ENCODE data around the gene SIRT1. TPM values are rescaled to one million over a fixed set of nuclear protein-coding genes. Genes with fewer than 3 reads are reported as not detected.
A peak's percentile ranks its signal among the peaks of the same experiment; 100 is the strongest.

SIRT1 gene
- total and polyA plus RNA-seq, 2 of the 4 experiments (the other 2 are of a cell fraction), result 9.5 to 12.9 TPM

- peak; percentile 95 for DNase-seq
Observed at GRCh38 chr10:67849331-67850011, 35.0 kb upstream of the SIRT1 start.

More at GRCh38 chr10:67849331-67850011, 35.0 kb upstream of the SIRT1 start:
- H3K56ac ChIP-seq (ENCODE audit: extremely low read depth, insufficient read depth, low read length), result peak overlapping the region; percentile 81
- H3K4ac ChIP-seq (ENCODE audit: low read depth, low read length), result peak overlapping the region; percentile 77
- no peaks in the 10 kb centered on the region for H3K9me3 ChIP-seq (ENCODE audit: control insufficient read depth, insufficient read depth, low read length)
- peak overlapping the region; percentile 97 for H3K14ac ChIP-seq (replicated peaks; ENCODE audit: low read depth, low read length)
- no peaks in the 10 kb centered on the region for H3K36me3 ChIP-seq (ENCODE audit: control insufficient read depth, insufficient read depth, low read length)
- BruUV-seq (replicated peaks), result no TSS peak
- ATAC-seq (ENCODE audit: low read depth), result peak; percentile 98
- H3K4me3 ChIP-seq (ENCODE audit: insufficient read depth, low read depth, low read length), result peak overlapping the region; percentile 61
- no peaks in the 10 kb centered on the region for H3K9me1 ChIP-seq (ENCODE audit: insufficient read depth, low read length)
- dilution Hi-C loops (cut with HindIII; ENCODE audit: low sequenced_read_pairs, unreplicated experiment) (no loop called here), intact Hi-C loops (cut with micrococcal nuclease) (loop anchor here (10.0 kb wide), 2 partner anchors 485 to 1045 kb away; partner anchors contain the start of genes HNRNPH3 and PBLD), in situ Hi-C loops (cut with MboI; ENCODE audit: low sequenced_read_pairs) (loop anchor here (25.0 kb wide), 2 partner anchors 338 to 438 kb away; no protein-coding TSS in a partner anchor)
- no peaks in the 10 kb centered on the region for H3K4me1 ChIP-seq (ENCODE audit: control insufficient read depth, insufficient read depth, low read length)
- no peak overlapping the region for H2BK20ac ChIP-seq (ENCODE audit: low read depth, low read length)
- WGBS, 2 experiments (ENCODE audit: extremely low coverage in 2 of 2, insufficient read length in 1 of 2), result 0% methylated on average over 12 of the region's 36 CpGs; no CpG with 5 or more reads in 1 of the 2 experiments
- no peaks in the 10 kb centered on the region for H4K20me1 ChIP-seq (ENCODE audit: insufficient read depth, low read length)
- peak overlapping the region; percentile 20; the same call in 1 of the 3 replicates for H2BK15ac ChIP-seq (ENCODE audit: low read depth, low read length)
- H2AFZ ChIP-seq (replicated peaks; ENCODE audit: low read length, poor library complexity), result peak overlapping the region; percentile 70
- H2BK120ac ChIP-seq (ENCODE audit: low read depth, low read length), result peak overlapping the region; percentile 61
- H2AK9ac ChIP-seq (replicated peaks; ENCODE audit: low read depth, low read length, poor library complexity), result peak overlapping the region; percentile 93
- H4K5ac ChIP-seq (ENCODE audit: low read depth, low read length), result peak overlapping the region; percentile 77
- H2BK5ac ChIP-seq (ENCODE audit: low read depth, low read length, poor library complexity, severe bottlenecking), result peak overlapping the region; percentile 84
- H3K18ac ChIP-seq (ENCODE audit: low read depth, low read length), result peak overlapping the region; percentile 33
- H4K8ac ChIP-seq (ENCODE audit: low read depth in 2 of 2, low read length in 2 of 2), result peak overlapping the region; percentile 83 to 99
- H3K27ac ChIP-seq (ENCODE audit: insufficient read depth, low read length), result peak overlapping the region; percentile 87
- H2AK5ac ChIP-seq (ENCODE audit: low read depth, low read length), result peak overlapping the region; percentile 36
- peak overlapping the region; percentile 94; the same call in 1 of the 2 replicates for H3K23ac ChIP-seq (ENCODE audit: low read depth, low read length)
- no peaks in the 10 kb centered on the region for H3K27me3 ChIP-seq (ENCODE audit: control insufficient read depth, insufficient read depth, low read length)
- 0 out of 4 replicates have a peak, but pooled peaks cover 0 to 4% of the 10 kb centered on the region in 2 experiments for H3K79me1 ChIP-seq (ENCODE audit: low read depth in 1 of 2, low read length in 2 of 2)
- POLR2A ChIA-PET (ENCODE audit: unreplicated experiment), result interaction anchor here (0.6 kb wide), 2 partner anchors 245 to 279 kb away, joined by 3 to 5 read pairs; no protein-coding TSS in a partner anchor
- peak overlapping the region; percentile 85 for H3K4me2 ChIP-seq (ENCODE audit: low read depth, low read length)
- CTCF ChIA-PET, result no interaction called here
- TF ChIP-seq RFX5 (IDR thresholded peaks at IDR 0.05; ENCODE audit: low read depth, low read length) (no peak), MAZ (IDR thresholded peaks at IDR 0.05; ENCODE audit: borderline replicate concordance, low read depth, low read length) (peak; percentile 96), MXI1 (IDR thresholded peaks at IDR 0.05; ENCODE audit: borderline replicate concordance, low read depth, low read length) (no peak), ELK1 (IDR thresholded peaks at IDR 0.05; ENCODE audit: borderline replicate concordance, low read depth, low read length) (peak; percentile 65; the same call in 1 of the 2 replicates), NFE2L2 (IDR thresholded peaks at IDR 0.05; ENCODE audit: low read depth, low read length) (no peak), BHLHE40 (IDR thresholded peaks at IDR 0.05; ENCODE audit: low read depth, low read length) (no peak)
- H3K9ac ChIP-seq (ENCODE audit: low read depth, low read length), result peak overlapping the region; percentile 92
- peak overlapping the region; percentile 41 for H4K91ac ChIP-seq (ENCODE audit: insufficient read depth, low read depth, low read length)
